ENCODE results near the gene LDLRAP1. TPM values are rescaled to one million over a fixed set of nuclear protein-coding genes. Genes with fewer than 3 reads are reported as not detected.

LDLRAP1 gene
- total and polyA plus RNA-seq, 2 experiments from 2014 or later, result 9.6 to 22.7 TPM

DNA sequence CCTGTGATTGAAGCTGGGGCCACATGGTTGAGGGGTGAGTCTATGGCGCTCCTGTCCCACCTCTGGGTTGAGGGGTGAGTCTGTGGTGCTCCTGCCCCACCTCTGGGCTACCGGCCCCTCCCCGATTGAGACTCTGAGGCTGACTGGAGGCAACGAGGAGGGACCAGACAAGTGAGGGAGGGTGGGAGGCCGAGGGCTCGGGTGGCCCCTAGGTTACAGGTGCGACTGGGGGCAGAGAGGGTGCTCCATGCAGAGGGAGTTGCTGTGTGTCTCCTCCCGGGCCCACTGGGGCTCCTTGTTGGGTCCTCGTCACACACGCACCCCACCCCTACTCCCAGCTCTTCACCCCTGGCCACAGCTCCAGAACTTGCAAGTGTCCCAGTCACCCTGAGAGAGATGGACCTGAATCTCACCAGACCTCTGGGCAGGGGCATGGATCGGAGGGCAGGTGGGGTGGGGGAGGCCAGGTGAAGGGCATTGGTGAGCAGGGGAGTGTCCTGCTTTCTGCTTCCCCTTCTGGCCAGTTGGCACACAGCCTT is 12.8 kb downstream of the LDLRAP1 start:
- Mint-ChIP-seq H3K36me3 (ENCODE audit: low read depth) (no peaks in the 10 kb centered on the region; the same call in 2 of the 3 replicates), H3K27me3 (ENCODE audit: insufficient read depth, low read depth, poor library complexity) (peaks cover 5% of the 10 kb centered on the region), H3K27ac (no peak overlapping the region), H3K4me1 (no peaks in the 10 kb centered on the region; the same call in 2 of the 3 replicates), H3K9me3 (no peaks in the 10 kb centered on the region), H3K4me3 (no peak overlapping the region)
- Histone ChIP-seq H3K4me1 (ENCODE audit: insufficient read depth) (no peaks in the 10 kb centered on the region), H3F3A (replicated peaks; ENCODE audit: low read depth) (no peaks in the 10 kb centered on the region), H3K4me2 (no peak overlapping the region), H3K4me3 (no peak overlapping the region), H3K79me2 (replicated peaks; ENCODE audit: insufficient read depth) (no peaks in the 10 kb centered on the region), H3K27me3 (ENCODE audit: insufficient read depth) (no peaks in the 10 kb centered on the region), H4K20me1 (replicated peaks; ENCODE audit: insufficient read depth) (peaks cover 11% of the 10 kb centered on the region; the same call in 1 of the 2 replicates), H3K9me2 (ENCODE audit: insufficient read depth) (no peaks in the 10 kb centered on the region), H3K36me3 (ENCODE audit: insufficient read depth) (no peaks in the 10 kb centered on the region), H3K27ac (ENCODE audit: low read depth) (no peak overlapping the region), H2AFZ (no peak overlapping the region)
- no peak for TF ChIP-seq ZNF331 (CRISPR knock-in tag; IDR thresholded peaks at IDR 0.05; ENCODE audit: low read depth)
- DNase-seq (ENCODE audit: low spot score), result no peak
- no peak for ATAC-seq

DNA sequence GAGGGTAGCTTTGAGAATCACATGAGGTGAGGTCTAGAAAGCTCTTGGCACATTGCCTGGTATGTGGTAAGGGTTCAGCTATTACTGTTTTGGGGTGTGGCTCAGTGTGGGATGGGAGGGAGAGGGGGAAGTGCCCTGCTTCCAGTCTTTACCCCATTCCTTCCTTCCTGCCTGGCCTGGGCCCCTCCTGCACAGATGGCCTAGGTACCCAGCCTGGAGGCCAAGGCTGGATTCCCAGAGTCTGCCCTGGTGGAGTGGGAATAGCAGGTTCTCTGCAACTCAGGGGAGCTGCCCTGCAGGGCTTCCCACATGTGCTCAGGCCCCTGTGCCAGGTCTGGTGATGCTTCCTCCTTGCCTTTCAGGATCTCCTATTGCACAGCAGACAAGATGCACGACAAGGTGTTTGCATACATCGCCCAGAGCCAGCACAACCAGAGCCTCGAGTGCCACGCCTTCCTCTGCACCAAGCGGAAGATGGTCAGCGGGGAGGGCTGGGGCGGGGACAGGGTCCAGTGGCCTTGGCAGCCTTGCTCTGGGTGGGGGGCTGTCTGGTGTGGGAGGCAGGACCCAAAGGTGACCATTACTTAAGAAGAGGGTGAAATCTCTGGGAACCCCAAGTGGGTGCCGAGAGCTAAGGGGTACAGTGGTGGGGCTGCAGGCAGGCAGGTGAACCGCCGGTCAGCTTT is 13.5 kb downstream of the LDLRAP1 start:
- H3F3A ChIP-seq (replicated peaks; ENCODE audit: low read depth), result no peaks in the 10 kb centered on the region
- Mint-ChIP-seq H3K4me3 (no peak overlapping the region), H3K27me3 (ENCODE audit: insufficient read depth, low read depth, poor library complexity) (peaks cover 7% of the 10 kb centered on the region), H3K9me3 (no peaks in the 10 kb centered on the region), H3K27ac (no peak overlapping the region), H3K4me1 (no peaks in the 10 kb centered on the region; the same call in 2 of the 3 replicates), H3K36me3 (ENCODE audit: low read depth) (no peaks in the 10 kb centered on the region; the same call in 2 of the 3 replicates)
- no peak overlapping the region for H3K27ac ChIP-seq (ENCODE audit: low read depth)
- no peak overlapping the region for H3K4me3 ChIP-seq
- H3K79me2 ChIP-seq (replicated peaks; ENCODE audit: insufficient read depth), result no peaks in the 10 kb centered on the region
- no peaks in the 10 kb centered on the region for H3K27me3 ChIP-seq (ENCODE audit: insufficient read depth)
- no peak overlapping the region for H3K4me2 ChIP-seq
- no peak overlapping the region for H2AFZ ChIP-seq
- ATAC-seq, result no peak
- H3K9me2 ChIP-seq (ENCODE audit: insufficient read depth), result no peaks in the 10 kb centered on the region
- no peak for DNase-seq (ENCODE audit: low spot score)
- 0 out of 2 replicates have a peak, but pooled peaks cover 7% of the 10 kb centered on the region for H4K20me1 ChIP-seq (replicated peaks; ENCODE audit: insufficient read depth)
- no peaks in the 10 kb centered on the region for H3K4me1 ChIP-seq (ENCODE audit: insufficient read depth)
- H3K36me3 ChIP-seq (ENCODE audit: insufficient read depth), result no peaks in the 10 kb centered on the region
- TF ChIP-seq, protein P1, sequence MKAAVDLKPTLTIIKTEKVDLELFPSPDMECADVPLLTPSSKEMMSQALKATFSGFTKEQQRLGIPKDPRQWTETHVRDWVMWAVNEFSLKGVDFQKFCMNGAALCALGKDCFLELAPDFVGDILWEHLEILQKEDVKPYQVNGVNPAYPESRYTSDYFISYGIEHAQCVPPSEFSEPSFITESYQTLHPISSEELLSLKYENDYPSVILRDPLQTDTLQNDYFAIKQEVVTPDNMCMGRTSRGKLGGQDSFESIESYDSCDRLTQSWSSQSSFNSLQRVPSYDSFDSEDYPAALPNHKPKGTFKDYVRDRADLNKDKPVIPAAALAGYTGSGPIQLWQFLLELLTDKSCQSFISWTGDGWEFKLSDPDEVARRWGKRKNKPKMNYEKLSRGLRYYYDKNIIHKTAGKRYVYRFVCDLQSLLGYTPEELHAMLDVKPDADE (IDR thresholded peaks at IDR 0.05), result no peak
- TF ChIP-seq, protein P2, sequence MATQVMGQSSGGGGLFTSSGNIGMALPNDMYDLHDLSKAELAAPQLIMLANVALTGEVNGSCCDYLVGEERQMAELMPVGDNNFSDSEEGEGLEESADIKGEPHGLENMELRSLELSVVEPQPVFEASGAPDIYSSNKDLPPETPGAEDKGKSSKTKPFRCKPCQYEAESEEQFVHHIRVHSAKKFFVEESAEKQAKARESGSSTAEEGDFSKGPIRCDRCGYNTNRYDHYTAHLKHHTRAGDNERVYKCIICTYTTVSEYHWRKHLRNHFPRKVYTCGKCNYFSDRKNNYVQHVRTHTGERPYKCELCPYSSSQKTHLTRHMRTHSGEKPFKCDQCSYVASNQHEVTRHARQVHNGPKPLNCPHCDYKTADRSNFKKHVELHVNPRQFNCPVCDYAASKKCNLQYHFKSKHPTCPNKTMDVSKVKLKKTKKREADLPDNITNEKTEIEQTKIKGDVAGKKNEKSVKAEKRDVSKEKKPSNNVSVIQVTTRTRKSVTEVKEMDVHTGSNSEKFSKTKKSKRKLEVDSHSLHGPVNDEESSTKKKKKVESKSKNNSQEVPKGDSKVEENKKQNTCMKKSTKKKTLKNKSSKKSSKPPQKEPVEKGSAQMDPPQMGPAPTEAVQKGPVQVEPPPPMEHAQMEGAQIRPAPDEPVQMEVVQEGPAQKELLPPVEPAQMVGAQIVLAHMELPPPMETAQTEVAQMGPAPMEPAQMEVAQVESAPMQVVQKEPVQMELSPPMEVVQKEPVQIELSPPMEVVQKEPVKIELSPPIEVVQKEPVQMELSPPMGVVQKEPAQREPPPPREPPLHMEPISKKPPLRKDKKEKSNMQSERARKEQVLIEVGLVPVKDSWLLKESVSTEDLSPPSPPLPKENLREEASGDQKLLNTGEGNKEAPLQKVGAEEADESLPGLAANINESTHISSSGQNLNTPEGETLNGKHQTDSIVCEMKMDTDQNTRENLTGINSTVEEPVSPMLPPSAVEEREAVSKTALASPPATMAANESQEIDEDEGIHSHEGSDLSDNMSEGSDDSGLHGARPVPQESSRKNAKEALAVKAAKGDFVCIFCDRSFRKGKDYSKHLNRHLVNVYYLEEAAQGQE (IDR thresholded peaks at IDR 0.05; ENCODE audit: unreplicated experiment), result no peak
- TF ChIP-seq NANOG (IDR thresholded peaks at IDR 0.05; ENCODE audit: borderline replicate concordance) (no peak), STAT1 (IDR thresholded peaks at IDR 0.05; ENCODE audit: unreplicated experiment) (no peak), CREB1 (CRISPR knock-in tag; IDR thresholded peaks at IDR 0.05; ENCODE audit: low read depth) (no peak)
- TF ChIP-seq, protein P3, sequence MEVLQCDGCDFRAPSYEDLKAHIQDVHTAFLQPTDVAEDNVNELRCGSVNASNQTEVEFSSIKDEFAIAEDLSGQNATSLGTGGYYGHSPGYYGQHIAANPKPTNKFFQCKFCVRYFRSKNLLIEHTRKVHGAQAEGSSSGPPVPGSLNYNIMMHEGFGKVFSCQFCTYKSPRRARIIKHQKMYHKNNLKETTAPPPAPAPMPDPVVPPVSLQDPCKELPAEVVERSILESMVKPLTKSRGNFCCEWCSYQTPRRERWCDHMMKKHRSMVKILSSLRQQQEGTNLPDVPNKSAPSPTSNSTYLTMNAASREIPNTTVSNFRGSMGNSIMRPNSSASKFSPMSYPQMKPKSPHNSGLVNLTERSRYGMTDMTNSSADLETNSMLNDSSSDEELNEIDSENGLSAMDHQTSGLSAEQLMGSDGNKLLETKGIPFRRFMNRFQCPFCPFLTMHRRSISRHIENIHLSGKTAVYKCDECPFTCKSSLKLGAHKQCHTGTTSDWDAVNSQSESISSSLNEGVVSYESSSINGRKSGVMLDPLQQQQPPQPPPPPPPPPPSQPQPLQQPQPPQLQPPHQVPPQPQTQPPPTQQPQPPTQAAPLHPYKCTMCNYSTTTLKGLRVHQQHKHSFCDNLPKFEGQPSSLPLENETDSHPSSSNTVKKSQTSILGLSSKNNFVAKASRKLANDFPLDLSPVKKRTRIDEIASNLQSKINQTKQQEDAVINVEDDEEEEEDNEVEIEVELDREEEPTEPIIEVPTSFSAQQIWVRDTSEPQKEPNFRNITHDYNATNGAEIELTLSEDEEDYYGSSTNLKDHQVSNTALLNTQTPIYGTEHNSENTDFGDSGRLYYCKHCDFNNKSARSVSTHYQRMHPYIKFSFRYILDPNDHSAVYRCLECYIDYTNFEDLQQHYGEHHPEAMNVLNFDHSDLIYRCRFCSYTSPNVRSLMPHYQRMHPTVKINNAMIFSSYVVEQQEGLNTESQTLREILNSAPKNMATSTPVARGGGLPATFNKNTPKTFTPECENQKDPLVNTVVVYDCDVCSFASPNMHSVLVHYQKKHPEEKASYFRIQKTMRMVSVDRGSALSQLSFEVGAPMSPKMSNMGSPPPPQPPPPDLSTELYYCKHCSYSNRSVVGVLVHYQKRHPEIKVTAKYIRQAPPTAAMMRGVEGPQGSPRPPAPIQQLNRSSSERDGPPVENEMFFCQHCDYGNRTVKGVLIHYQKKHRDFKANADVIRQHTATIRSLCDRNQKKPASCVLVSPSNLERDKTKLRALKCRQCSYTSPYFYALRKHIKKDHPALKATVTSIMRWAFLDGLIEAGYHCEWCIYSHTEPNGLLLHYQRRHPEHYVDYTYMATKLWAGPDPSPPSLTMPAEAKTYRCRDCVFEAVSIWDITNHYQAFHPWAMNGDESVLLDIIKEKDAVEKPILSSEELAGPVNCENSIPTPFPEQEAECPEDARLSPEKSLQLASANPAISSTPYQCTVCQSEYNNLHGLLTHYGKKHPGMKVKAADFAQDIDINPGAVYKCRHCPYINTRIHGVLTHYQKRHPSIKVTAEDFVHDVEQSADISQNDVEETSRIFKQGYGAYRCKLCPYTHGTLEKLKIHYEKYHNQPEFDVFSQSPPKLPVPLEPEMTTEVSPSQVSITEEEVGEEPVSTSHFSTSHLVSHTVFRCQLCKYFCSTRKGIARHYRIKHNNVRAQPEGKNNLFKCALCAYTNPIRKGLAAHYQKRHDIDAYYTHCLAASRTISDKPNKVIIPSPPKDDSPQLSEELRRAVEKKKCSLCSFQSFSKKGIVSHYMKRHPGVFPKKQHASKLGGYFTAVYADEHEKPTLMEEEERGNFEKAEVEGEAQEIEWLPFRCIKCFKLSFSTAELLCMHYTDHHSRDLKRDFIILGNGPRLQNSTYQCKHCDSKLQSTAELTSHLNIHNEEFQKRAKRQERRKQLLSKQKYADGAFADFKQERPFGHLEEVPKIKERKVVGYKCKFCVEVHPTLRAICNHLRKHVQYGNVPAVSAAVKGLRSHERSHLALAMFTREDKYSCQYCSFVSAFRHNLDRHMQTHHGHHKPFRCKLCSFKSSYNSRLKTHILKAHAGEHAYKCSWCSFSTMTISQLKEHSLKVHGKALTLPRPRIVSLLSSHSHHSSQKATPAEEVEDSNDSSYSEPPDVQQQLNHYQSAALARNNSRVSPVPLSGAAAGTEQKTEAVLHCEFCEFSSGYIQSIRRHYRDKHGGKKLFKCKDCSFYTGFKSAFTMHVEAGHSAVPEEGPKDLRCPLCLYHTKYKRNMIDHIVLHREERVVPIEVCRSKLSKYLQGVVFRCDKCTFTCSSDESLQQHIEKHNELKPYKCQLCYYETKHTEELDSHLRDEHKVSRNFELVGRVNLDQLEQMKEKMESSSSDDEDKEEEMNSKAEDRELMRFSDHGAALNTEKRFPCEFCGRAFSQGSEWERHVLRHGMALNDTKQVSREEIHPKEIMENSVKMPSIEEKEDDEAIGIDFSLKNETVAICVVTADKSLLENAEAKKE (CRISPR knock-in tag; IDR thresholded peaks at IDR 0.05), result no peak

All from GM23338 (cell line).